Adrenal gland (tissue), 12 donors: ENCODE results near the gene RCL1. TPM values are rescaled to one million over a fixed set of nuclear protein-coding genes. Genes with fewer than 3 reads are reported as not detected.
A peak's percentile ranks its signal among the peaks of the same experiment; 100 is the strongest.

ENCODE experiments used
- DNase-seq, 7 donors: peaks; one replicate each; pipeline ENCODE4 v3.0.0-alpha.2; 2019 to 2020
- H3K27ac ChIP-seq, 5 donors: fragments of 200-600 bp; sonication (generic) in 4 of 5; 1 replicate in 3 of 5; 2 replicates in 2 of 5; pipeline versions ENCODE4 v1.5.1 to v1.8.0; 2016 to 2020; ENCODE audit warnings: mild to moderate bottlenecking in 1 of 5
- H3K27me3 ChIP-seq: fragments of 200-600 bp; 2 replicates; pipeline ENCODE4 v1.8.0; 2021
- H3K36me3 ChIP-seq, 2 donors: fragments of 200-600 bp; replicated peaks in 1 of 2; 1 replicate in 1 of 2; 2 replicates in 1 of 2; pipeline versions ENCODE4 v1.5.1 to v1.8.0; 2018 to 2022
- H3K4me1 ChIP-seq, 2 donors: fragments of 200-600 bp; replicated peaks in 1 of 2; 1 replicate in 1 of 2; 2 replicates in 1 of 2; pipeline versions ENCODE4 v1.5.1 to v1.8.0; 2018 to 2021
- H3K4me3 ChIP-seq, 4 donors: fragments of 200-600 bp; sonication (generic) in 3 of 4; one replicate each; pipeline ENCODE4 v1.5.1; 2016 to 2018
- H3K9me3 ChIP-seq, 3 donors: fragments of 200-600 bp; sonication (generic) in 1 of 3; replicated peaks in 1 of 3; 1 replicate in 2 of 3; 2 replicates in 1 of 3; pipeline versions ENCODE4 v1.5.1 to v1.8.0; 2016 to 2021
- POLR2A ChIP-seq, 2 donors: fragments of 450-650 bp; IDR thresholded peaks; one replicate each; pipeline ENCODE4 v1.6.1; 2017; ENCODE audit warnings: antibody characterized with exemption in 2 of 2, mild to moderate bottlenecking in 2 of 2, moderate library complexity in 1 of 2
- WGBS, 4 donors: extraction: QIAGEN DNeasy Blood & Tissue Kit in 2 of 4; methylation state at CpG; one replicate each; pipeline versions ENCODE4 v1.1.5 to v1.1.7; 2013 to 2017; 5-methylcytosine and 5-hydroxymethylcytosine counted together
- intact Hi-C, 2 donors: fragments of 100-400 bp; cut with DNase I; formaldehyde crosslinking; loops; one replicate each; pipeline versions ENCODE4 v1.14.1 to v1.15.0; 2022 to 2023
- polyA plus RNA-seq, 3 donors: library from polyadenylated mRNA; stranded (reverse); fragments of 200-250 nt in 2 of 3; fragments of 350-450 nt in 1 of 3; fragmentation: Illumina TruSeq in 1 of 3; extraction: RNeasy Lipid Tissue Mini Kit (QIAGEN cat#74804) in 1 of 3; gene quantifications; one replicate each; pipeline ENCODE4 v1.2.3, GENCODE V29; 2013 to 2014
- total RNA-seq, 9 donors: library from RNA; depleted of rRNA in 4 of 9; stranded (reverse); fragments of >200 nt in 4 of 9; fragments of 120-200 nt in 1 of 9; fragmentation: NEBNext Ultra II Directional in 1 of 9; extraction: Animal tissue kit (Norgen Biotek cat#: 25700) in 1 of 9; gene quantifications; one replicate each; pipeline versions ENCODE4 v1.1.0 to v1.2.4, GENCODE V29; 2013 to 2023
- TF ChIP-seq, protein P1 (sequence below), 6 experiments: fragments of 450-650 bp in 4 of 6; fragments of 200-600 bp in 2 of 6; sonication (generic) in 1 of 6; IDR thresholded peaks; 1 replicate in 5 of 6; 2 replicates in 1 of 6; pipeline versions ENCODE4 v1.5.1 to v1.8.0; 2016 to 2021; ENCODE audit warnings: antibody characterized with exemption in 6 of 6, mild to moderate bottlenecking in 2 of 6, moderate library complexity in 1 of 6
- donor health status: healthy with polysubstance abuse.
- donor health status: Bipolar disorder and iron deficiency.
- donor health status: DM: yes; HTN: yes; CAD: no.
- donor health status: DM: no; HTN: no; CAD: no.
- donor health status: DM: no; HTN: no; CAD: no.
- donor health status: DM: yes; HTN: yes; CAD: no.

Gene RCL1
- total and polyA plus RNA-seq, 12 donors, result 15.4 to 33.4 (median 22.6) TPM

DNA sequence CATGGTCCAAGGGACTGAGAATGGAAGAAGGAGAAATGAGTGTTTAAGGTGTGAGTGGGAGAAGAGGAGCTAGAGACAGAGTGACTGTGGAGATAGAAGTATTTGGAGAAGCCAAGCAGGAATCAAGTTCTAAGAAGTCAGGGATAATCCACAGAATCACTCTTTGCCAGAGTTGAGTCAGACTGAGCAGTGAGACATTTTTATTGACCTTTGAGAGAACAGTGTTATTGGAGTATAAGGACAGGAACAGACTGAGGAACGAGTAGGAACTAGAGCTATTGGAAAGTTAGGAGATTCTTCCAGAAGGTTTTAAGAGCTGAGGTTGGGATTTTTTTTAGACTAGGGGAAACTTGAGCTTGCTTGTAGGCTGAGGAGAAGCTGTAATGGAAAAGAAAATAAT, 37.2 kb downstream of the RCL1 start:
- no peaks in the 10 kb centered on the region for H3K9me3 ChIP-seq
- H3K4me1 ChIP-seq, result peaks cover 38 to 45% of the 10 kb centered on the region in 2 donors
- no peaks in the 10 kb centered on the region for H3K36me3 ChIP-seq
- no peak overlapping the region for H3K4me3 ChIP-seq
- WGBS, 4 donors, result 21 to 49% (median 40%) methylated on average over 1 of the region's 1 CpG
- H3K27me3 ChIP-seq, result no peaks in the 10 kb centered on the region
- no peak for TF ChIP-seq POLR2A (IDR thresholded peaks at IDR 0.05)
- peak overlapping the region in 3 of 5 donors; percentile 15 to 36 (median 35) for H3K27ac ChIP-seq
- intact Hi-C loops, result no loop called here
- no peak for DNase-seq

DNA sequence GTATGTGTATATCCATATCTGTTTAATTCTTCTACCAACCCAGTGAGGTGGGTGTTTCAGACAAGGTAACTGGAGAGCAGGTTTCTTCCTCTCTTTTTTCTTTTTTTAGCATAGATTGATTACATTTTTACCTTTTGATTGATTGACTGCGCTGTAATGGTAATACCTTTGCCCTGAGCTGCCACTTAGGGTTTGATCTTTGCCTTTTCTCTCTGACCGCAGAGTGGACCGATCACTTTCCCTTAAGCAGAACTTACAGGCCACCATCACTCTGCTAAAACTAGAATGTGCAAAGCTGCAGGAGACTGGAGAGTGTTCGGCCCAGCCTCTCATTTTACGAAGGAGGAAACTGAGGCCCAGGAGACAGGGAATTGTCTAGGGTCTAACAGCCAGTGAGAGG, 38.0 kb downstream of the RCL1 start:
- no peak for DNase-seq
- Histone ChIP-seq H3K27me3 (no peaks in the 10 kb centered on the region), H3K9me3 (no peaks in the 10 kb centered on the region), H3K4me3 (no peak overlapping the region), H3K36me3 (no peaks in the 10 kb centered on the region), H3K4me1 (peaks cover 38 to 45% of the 10 kb centered on the region in 2 donors), H3K27ac (peak overlapping the region in 1 of 5 donors; percentile 35)
- intact Hi-C loops, result no loop called here
- TF ChIP-seq, protein P1, sequence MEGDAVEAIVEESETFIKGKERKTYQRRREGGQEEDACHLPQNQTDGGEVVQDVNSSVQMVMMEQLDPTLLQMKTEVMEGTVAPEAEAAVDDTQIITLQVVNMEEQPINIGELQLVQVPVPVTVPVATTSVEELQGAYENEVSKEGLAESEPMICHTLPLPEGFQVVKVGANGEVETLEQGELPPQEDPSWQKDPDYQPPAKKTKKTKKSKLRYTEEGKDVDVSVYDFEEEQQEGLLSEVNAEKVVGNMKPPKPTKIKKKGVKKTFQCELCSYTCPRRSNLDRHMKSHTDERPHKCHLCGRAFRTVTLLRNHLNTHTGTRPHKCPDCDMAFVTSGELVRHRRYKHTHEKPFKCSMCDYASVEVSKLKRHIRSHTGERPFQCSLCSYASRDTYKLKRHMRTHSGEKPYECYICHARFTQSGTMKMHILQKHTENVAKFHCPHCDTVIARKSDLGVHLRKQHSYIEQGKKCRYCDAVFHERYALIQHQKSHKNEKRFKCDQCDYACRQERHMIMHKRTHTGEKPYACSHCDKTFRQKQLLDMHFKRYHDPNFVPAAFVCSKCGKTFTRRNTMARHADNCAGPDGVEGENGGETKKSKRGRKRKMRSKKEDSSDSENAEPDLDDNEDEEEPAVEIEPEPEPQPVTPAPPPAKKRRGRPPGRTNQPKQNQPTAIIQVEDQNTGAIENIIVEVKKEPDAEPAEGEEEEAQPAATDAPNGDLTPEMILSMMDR (IDR thresholded peaks at IDR 0.05), result no peak
- TF ChIP-seq POLR2A (IDR thresholded peaks at IDR 0.05), result no peak
- WGBS, 4 donors, result 77 to 80% (median 79%) methylated on average over 5 of the region's 5 CpGs

DNA sequence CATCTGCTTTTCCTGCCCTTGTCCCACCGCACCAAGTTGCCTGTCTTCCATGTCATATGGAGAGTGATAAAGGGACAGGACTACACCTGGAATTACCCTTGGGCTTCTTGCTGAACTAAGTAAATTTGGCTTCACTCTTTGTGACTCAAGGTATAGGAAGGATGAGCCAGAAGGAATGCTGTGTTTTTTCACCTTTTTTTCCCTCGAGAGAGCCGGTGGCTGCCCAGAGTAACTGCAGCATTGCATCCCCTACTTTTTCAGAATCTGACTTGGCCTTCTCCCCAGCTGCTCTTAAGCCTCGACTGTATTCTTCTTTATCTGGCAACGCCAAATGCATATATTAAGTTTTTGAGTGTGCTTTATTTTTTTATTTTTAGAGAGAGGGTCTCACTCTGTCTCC, 38.4 kb downstream of the RCL1 start:
- TF ChIP-seq, protein P1 (IDR thresholded peaks at IDR 0.05), result no peak
- no peak for TF ChIP-seq POLR2A (IDR thresholded peaks at IDR 0.05)
- H3K9me3 ChIP-seq, result no peaks in the 10 kb centered on the region
- H3K4me1 ChIP-seq, result peaks cover 38 to 45% of the 10 kb centered on the region in 2 donors
- no peaks in the 10 kb centered on the region for H3K36me3 ChIP-seq
- intact Hi-C loops, result no loop called here
- no peak overlapping the region for H3K4me3 ChIP-seq
- no peak overlapping the region for H3K27ac ChIP-seq
- DNase-seq, result no peak
- H3K27me3 ChIP-seq, result no peaks in the 10 kb centered on the region
- 90 to 94% (median 93%) methylated on average over 5 of the region's 5 CpGs for WGBS, 4 donors

DNA sequence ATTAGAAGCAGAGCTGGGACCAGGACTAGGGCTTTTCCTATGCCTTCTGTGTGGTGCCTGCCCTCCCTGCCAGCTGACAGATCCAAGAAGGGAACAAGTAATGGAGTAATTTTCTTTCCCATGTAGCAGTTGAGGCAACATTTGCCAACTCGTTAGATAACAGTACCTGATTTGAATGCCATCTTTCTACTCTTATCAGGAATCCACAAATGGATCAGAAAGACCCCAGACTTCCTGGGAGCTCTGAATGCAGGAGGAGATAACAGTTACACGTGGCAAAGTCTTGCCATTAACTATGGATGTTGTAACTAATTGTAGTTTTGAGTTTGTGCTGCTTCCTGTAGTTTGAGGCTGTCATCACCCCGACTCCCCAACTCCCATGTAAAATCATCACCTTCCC, 39.2 kb downstream of the RCL1 start:
- Histone ChIP-seq H3K4me1 (peaks cover 32 to 44% of the 10 kb centered on the region in 2 donors), H3K27ac (peak overlapping the region in 1 of 5 donors; percentile 29)
- WGBS, 4 donors, result 82 to 88% (median 86%) methylated on average over 3 of the region's 3 CpGs

More for the DNA sequence above, 39.2 kb downstream of the RCL1 start:
- no peaks in the 10 kb centered on the region for H3K36me3 ChIP-seq
- no peak for DNase-seq
- H3K9me3 ChIP-seq, result no peaks in the 10 kb centered on the region
- H3K4me3 ChIP-seq, result no peak overlapping the region
- TF ChIP-seq POLR2A (IDR thresholded peaks at IDR 0.05), result no peak
- TF ChIP-seq, protein P1 (IDR thresholded peaks at IDR 0.05), result no peak
- H3K27me3 ChIP-seq, result no peaks in the 10 kb centered on the region
- intact Hi-C loops, result no loop called here
